Measurements from ENCODE around the gene MCM3. TPM values are rescaled to one million over a fixed set of nuclear protein-coding genes. Genes with fewer than 3 reads are reported as not detected.

The MCM3 gene
- total and polyA plus RNA-seq, 9 donors: 25.5 to 43.8 (median 37.1) TPM

DNA sequence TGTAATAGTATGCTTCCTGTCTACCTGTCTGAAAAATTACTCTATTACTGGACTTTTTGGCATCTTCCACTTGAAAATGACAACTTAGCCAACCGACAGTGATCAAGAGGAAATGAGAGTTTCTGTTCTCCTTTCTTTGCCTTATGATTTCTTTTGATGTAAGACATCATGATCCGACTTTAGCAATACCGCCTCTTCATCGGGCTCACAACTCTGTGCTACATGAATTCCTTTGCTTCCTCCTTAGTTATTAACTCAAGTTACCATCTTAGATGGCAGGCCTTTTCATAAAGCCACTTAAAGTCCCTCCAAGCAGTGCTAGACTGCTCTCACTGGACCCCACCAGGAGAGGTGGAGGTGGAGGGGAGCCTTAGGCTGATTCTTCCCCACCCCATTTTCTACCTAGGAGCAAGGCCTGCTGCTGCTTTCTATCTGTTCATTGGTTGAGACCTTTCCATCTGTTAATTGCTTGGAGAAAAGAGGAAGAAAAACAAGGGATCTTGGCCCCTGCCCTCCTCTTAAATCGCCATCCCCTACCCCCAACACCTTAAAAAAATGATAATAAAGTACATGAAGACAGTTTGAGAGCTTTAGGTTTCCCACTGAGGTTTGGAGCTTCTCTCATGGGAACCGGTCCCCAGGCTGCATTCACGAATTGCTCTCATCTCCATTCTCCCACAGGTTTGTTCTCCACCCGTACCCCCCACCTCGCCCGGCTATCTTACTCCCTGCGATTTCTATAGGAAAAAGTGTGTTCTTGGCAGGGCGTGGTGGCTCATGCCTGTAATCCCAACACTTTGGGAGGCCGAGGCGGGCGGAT, 21.6 kb upstream of the MCM3 start:
- Histone ChIP-seq H3K36me3 (no peaks in the 10 kb centered on the region), H3K4me1 (ENCODE audit: insufficient read depth) (peaks cover 3% of the 10 kb centered on the region), H3K9me3 (no peaks in the 10 kb centered on the region), H3K4me3 (no peak overlapping the region), H3K27ac (no peak overlapping the region), H3K27me3 (no peaks in the 10 kb centered on the region)
- intact Hi-C loops (cut with DNase I): no loop called here
- 93 to 96% (median 96%) methylated on average over 15 of the region's 15 CpGs for WGBS, 3 donors
- DNase-seq: no peak
- TF ChIP-seq EP300 (IDR thresholded peaks at IDR 0.05) (no peak), POLR2A (IDR thresholded peaks at IDR 0.05) (no peak)
- TF ChIP-seq, protein P1, sequence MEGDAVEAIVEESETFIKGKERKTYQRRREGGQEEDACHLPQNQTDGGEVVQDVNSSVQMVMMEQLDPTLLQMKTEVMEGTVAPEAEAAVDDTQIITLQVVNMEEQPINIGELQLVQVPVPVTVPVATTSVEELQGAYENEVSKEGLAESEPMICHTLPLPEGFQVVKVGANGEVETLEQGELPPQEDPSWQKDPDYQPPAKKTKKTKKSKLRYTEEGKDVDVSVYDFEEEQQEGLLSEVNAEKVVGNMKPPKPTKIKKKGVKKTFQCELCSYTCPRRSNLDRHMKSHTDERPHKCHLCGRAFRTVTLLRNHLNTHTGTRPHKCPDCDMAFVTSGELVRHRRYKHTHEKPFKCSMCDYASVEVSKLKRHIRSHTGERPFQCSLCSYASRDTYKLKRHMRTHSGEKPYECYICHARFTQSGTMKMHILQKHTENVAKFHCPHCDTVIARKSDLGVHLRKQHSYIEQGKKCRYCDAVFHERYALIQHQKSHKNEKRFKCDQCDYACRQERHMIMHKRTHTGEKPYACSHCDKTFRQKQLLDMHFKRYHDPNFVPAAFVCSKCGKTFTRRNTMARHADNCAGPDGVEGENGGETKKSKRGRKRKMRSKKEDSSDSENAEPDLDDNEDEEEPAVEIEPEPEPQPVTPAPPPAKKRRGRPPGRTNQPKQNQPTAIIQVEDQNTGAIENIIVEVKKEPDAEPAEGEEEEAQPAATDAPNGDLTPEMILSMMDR (IDR thresholded peaks at IDR 0.05): no peak

DNA sequence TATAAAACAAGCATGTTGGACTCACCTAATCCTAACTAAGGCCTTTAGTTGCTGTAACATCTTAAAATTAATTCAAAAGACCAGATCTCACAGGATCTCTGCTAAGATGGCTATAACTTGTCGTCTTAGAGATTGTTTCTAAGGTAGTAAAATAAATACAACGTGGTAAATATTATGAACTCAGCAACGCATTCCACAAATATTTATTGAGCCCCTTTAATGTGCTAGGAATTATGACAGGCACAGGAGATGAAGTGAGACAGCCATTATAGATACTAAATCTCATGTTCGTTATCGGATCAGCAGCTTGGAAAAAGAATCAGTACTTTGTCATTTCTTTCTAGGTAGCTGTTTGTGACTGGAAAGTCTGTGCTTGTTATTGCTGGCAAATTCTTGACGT, 20.9 kb upstream of the MCM3 start:
- DNase-seq: no peak
- no peaks in the 10 kb centered on the region for H3K27me3 ChIP-seq
- H3K36me3 ChIP-seq: no peaks in the 10 kb centered on the region
- no peaks in the 10 kb centered on the region for H3K9me3 ChIP-seq
- H3K4me3 ChIP-seq: no peak overlapping the region
- WGBS, 3 donors: 28 to 46% (median 39%) methylated on average over 6 of the region's 6 CpGs
- H3K4me1 ChIP-seq (ENCODE audit: insufficient read depth): peaks cover 3% of the 10 kb centered on the region
- no peak for TF ChIP-seq POLR2A (IDR thresholded peaks at IDR 0.05)
- H3K27ac ChIP-seq: no peak overlapping the region
- intact Hi-C loops (cut with DNase I): no loop called here

DNA sequence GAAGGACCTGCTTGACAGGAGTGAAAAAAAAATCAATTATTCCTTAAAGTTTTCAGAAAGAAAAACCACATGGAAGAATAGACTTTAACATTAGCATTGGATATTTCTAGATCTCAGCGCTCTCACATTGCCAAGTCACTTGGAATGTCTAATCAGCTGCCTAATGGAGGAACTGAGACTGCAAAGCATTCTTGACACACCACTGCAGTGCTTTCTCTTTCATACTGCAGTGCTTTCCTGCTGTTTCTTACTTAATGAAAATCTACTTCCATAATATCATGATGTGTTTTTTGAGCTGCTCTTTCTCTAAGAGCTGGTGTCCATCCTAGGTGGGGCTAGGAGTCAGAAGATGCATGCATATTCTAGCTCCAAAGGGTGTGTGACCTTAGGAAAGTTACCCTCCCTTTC, 20.4 kb upstream of the MCM3 start:
- 11 to 46% (median 25%) methylated on average over 1 of the region's 1 CpG for WGBS, 3 donors
- TF ChIP-seq EP300 (IDR thresholded peaks at IDR 0.05) (no peak), POLR2A (IDR thresholded peaks at IDR 0.05) (no peak)
- TF ChIP-seq, protein P1 (IDR thresholded peaks at IDR 0.05): no peak
- no peak overlapping the region for H3K27ac ChIP-seq
- H3K36me3 ChIP-seq: no peaks in the 10 kb centered on the region
- intact Hi-C loops (cut with DNase I): no loop called here
- peaks cover 3% of the 10 kb centered on the region for H3K4me1 ChIP-seq (ENCODE audit: insufficient read depth)
- H3K4me3 ChIP-seq: no peak overlapping the region
- H3K27me3 ChIP-seq: no peaks in the 10 kb centered on the region
- no peaks in the 10 kb centered on the region for H3K9me3 ChIP-seq
- no peak for DNase-seq

DNA sequence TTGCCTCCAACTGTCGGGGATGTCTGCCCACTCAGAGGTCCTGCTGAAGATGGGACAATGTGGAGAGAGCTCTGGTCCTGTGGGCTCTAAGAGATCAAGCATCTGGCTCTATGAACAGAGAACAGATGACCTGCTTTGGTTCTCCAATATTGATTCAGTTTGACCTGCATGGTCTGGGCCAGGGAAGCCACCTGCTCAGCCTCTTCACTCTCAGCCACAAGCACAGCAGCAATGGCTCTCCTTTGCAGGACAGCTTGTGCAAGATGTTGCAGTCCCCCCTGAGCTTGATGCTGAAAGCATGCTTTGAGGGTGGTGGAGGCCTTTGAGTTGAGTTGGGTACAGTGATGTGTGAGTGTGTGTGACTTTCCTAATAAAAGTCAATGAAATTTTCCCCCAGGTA, 18.6 kb upstream of the MCM3 start:
- intact Hi-C loops (cut with DNase I): no loop called here
- Histone ChIP-seq H3K4me3 (no peak overlapping the region), H3K27ac (no peak overlapping the region), H3K9me3 (no peaks in the 10 kb centered on the region), H3K27me3 (no peaks in the 10 kb centered on the region), H3K4me1 (ENCODE audit: insufficient read depth) (peaks cover 3% of the 10 kb centered on the region), H3K36me3 (no peaks in the 10 kb centered on the region)
- WGBS, 3 donors: 83 to 100% (median 98%) methylated on average over 1 of the region's 1 CpG
- no peak for TF ChIP-seq POLR2A (IDR thresholded peaks at IDR 0.05)
- no peak for DNase-seq

GRCh38 chr6:52301326-52301725, 16.8 kb upstream of the MCM3 start:
- H3K4me1 ChIP-seq (ENCODE audit: insufficient read depth): peaks cover 3% of the 10 kb centered on the region
- WGBS, 3 donors: 83 to 91% (median 89%) methylated on average over 1 of the region's 1 CpG
- TF ChIP-seq POLR2A (IDR thresholded peaks at IDR 0.05) (no peak), EP300 (IDR thresholded peaks at IDR 0.05) (no peak)
- TF ChIP-seq, protein P1 (IDR thresholded peaks at IDR 0.05): no peak
- H3K9me3 ChIP-seq: no peaks in the 10 kb centered on the region
- H3K27me3 ChIP-seq: no peaks in the 10 kb centered on the region
- H3K4me3 ChIP-seq: no peak overlapping the region
- no peak for DNase-seq
- H3K36me3 ChIP-seq: no peaks in the 10 kb centered on the region
- no peak overlapping the region for H3K27ac ChIP-seq
- intact Hi-C loops (cut with DNase I): no loop called here
